ENCODE measurements around the gene KCP. TPM values are rescaled to one million over a fixed set of nuclear protein-coding genes. Genes with fewer than 3 reads are reported as not detected.

The KCP gene
- total RNA-seq, 5 donors from 2014 or later (not counting 1 experiment from before 2014, with no cell fraction given): 0.20 to 0.92 (median 0.53) TPM

GRCh38 chr7:128865303-128865702 lies 45.2 kb downstream of the KCP start:
- ChIA-PET CTCF (no interaction called here), POLR2A (no interaction called here)
- Histone ChIP-seq H3K9me3 (no peaks in the 10 kb centered on the region), H3K4me1 (ENCODE audit: control insufficient read depth in 1 of 2, extremely low read depth in 1 of 2, insufficient read depth in 2 of 2, low read length in 2 of 2) (peaks cover 5 to 38% of the 10 kb centered on the region in 2 experiments), H3K36me3 (ENCODE audit: control insufficient read depth in 2 of 2, extremely low read depth in 1 of 2, insufficient read depth in 1 of 2, low read length in 1 of 2) (peaks cover 0 to 16% of the 10 kb centered on the region in 2 donors), H3K27ac (ENCODE audit: low read length) (no peak overlapping the region), H3K27me3 (replicated peaks in 1 of 2; ENCODE audit: control insufficient read depth in 2 of 2, extremely low read depth in 1 of 2, insufficient read depth in 2 of 2, low read length in 1 of 2) (peaks cover 0 to 9% of the 10 kb centered on the region in 2 experiments), H3K4me3 (ENCODE audit: control insufficient read depth in 1 of 2, extremely low read depth in 1 of 2, low read length in 1 of 2) (no peak overlapping the region)
- peak overlapping the region in 2 of 3 donors; percentile 2 to 42 for H3K4me3 Mint-ChIP-seq
- 93% methylated on average over 11 of the region's 12 CpGs for whole genome bisulfite sequencing (ENCODE audit: insufficient coverage)
- peaks cover 34 to 45% (median 39%) of the 10 kb centered on the region in 3 donors for H3K4me1 Mint-ChIP-seq
- peaks cover 0 to 2% of the 10 kb centered on the region in 2 donors for H3K27me3 Mint-ChIP-seq
- peaks cover 13% of the 10 kb centered on the region for H3K36me3 Mint-ChIP-seq
- H3K27ac Mint-ChIP-seq: no peak overlapping the region
- no peak for DNase-seq
- no peaks in the 10 kb centered on the region for H3K9me3 Mint-ChIP-seq
- ATAC-seq (replicated peaks in 1 of 4): no peak

- Histone ChIP-seq H3K4me1 (ENCODE audit: control insufficient read depth in 1 of 2, extremely low read depth in 1 of 2, insufficient read depth in 2 of 2, low read length in 2 of 2) (peaks cover 5 to 27% of the 10 kb centered on the region in 2 experiments), H3K27ac (ENCODE audit: low read length) (peak overlapping the region; percentile 61), H3K36me3 (ENCODE audit: control insufficient read depth in 2 of 2, extremely low read depth in 1 of 2, insufficient read depth in 1 of 2, low read length in 1 of 2) (peaks cover 0 to 16% of the 10 kb centered on the region in 2 donors), H3K4me3 (ENCODE audit: control insufficient read depth in 1 of 2, extremely low read depth in 1 of 2, low read length in 1 of 2) (peak overlapping the region; percentile 88 to 98), H3K27me3 (replicated peaks in 1 of 2; ENCODE audit: control insufficient read depth in 2 of 2, extremely low read depth in 1 of 2, insufficient read depth in 2 of 2, low read length in 1 of 2) (peaks cover 0 to 5% of the 10 kb centered on the region in 2 experiments), H3K9me3 (no peaks in the 10 kb centered on the region)
- Mint-ChIP-seq H3K27ac (peak overlapping the region; percentile 90 to 92), H3K4me1 (peaks cover 27 to 39% (median 35%) of the 10 kb centered on the region in 3 donors), H3K36me3 (peaks cover 13% of the 10 kb centered on the region), H3K4me3 (peak overlapping the region; percentile 95 to 96 (median 96)), H3K27me3 (no peaks in the 10 kb centered on the region), H3K9me3 (no peaks in the 10 kb centered on the region)
- peak in 3 of 4 experiments; percentile 18 to 41 (median 27) for ATAC-seq (replicated peaks in 1 of 4)
- 0% methylated on average over 6 of the region's 6 CpGs for WGBS (ENCODE audit: insufficient coverage)
- POLR2A ChIA-PET: no interaction called here
- DNase-seq: peak in 25 of 35 experiments; percentile 4 to 64 (median 30)
- CTCF ChIA-PET: interaction anchor here (0.7 to 2.0 kb wide), 4 partner anchors 18 to 280 kb away, joined by 3 to 9 read pairs (median 4); no protein-coding TSS in a partner anchor
These were observed 47.0 kb downstream of the KCP start for GRCh38 chr7:128863433-128863989.

- H3K36me3 ChIP-seq (ENCODE audit: control insufficient read depth in 2 of 2, extremely low read depth in 1 of 2, insufficient read depth in 1 of 2, low read length in 1 of 2): peaks cover 0 to 16% of the 10 kb centered on the region in 2 donors
- DNase-seq (peak; percentile 94 to 100 (median 98)), ATAC-seq (replicated peaks in 1 of 4) (peak; percentile 92 to 95 (median 94))
- no peaks in the 10 kb centered on the region for H3K27me3 ChIP-seq (replicated peaks in 1 of 2; ENCODE audit: control insufficient read depth in 2 of 2, extremely low read depth in 1 of 2, insufficient read depth in 2 of 2, low read length in 1 of 2)
- Mint-ChIP-seq H3K27ac (peak within 1 kb of the TSS; percentile 90 to 92), H3K27me3 (no peaks in the 10 kb centered on the region), H3K4me3 (peak within 1 kb of the TSS; percentile 95 to 96 (median 96)), H3K4me1 (peaks cover 26 to 36% (median 35%) of the 10 kb centered on the region in 3 donors), H3K36me3 (peaks cover 13% of the 10 kb centered on the region), H3K9me3 (no peaks in the 10 kb centered on the region)
- no peaks in the 10 kb centered on the region for H3K9me3 ChIP-seq
- peak within 1 kb of the TSS; percentile 88 to 98 for H3K4me3 ChIP-seq (ENCODE audit: control insufficient read depth in 1 of 2, extremely low read depth in 1 of 2, low read length in 1 of 2)
- WGBS (ENCODE audit: insufficient coverage): under 1% methylated on average over 54 of the region's 65 CpGs
- POLR2A ChIA-PET: interaction anchor here in 1 of 2 donors (1.1 kb wide), 1 partner anchor 32 kb away, joined by 4 read pairs; no protein-coding TSS in a partner anchor
- CTCF ChIA-PET: interaction anchor here (0.6 to 2.0 kb wide), 7 partner anchors 19 to 359 kb away, joined by 3 to 9 read pairs (median 3); no protein-coding TSS in a partner anchor
- H3K27ac ChIP-seq (ENCODE audit: low read length): peak within 1 kb of the TSS; percentile 61
- peaks cover 5 to 26% of the 10 kb centered on the region in 2 experiments for H3K4me1 ChIP-seq (ENCODE audit: control insufficient read depth in 1 of 2, extremely low read depth in 1 of 2, insufficient read depth in 2 of 2, low read length in 2 of 2)
These were observed 47.7 kb downstream of the KCP start, which contains the start of gene ATP6V1F for GRCh38 chr7:128862571-128863432. ATP6V1F (plus strand) TSS chr7:128862856; CDS start chr7:128862905, 49 bp downstream.

GRCh38 chr7:128861957-128862570 lies 48.4 kb downstream of the KCP start:
- peaks cover 0 to 16% of the 10 kb centered on the region in 2 donors for H3K36me3 ChIP-seq (ENCODE audit: control insufficient read depth in 2 of 2, extremely low read depth in 1 of 2, insufficient read depth in 1 of 2, low read length in 1 of 2)
- Mint-ChIP-seq H3K9me3 (no peaks in the 10 kb centered on the region), H3K27ac (peak overlapping the region; percentile 90 to 92), H3K36me3 (peaks cover 13% of the 10 kb centered on the region), H3K27me3 (no peaks in the 10 kb centered on the region), H3K4me1 (peaks cover 24 to 35% (median 33%) of the 10 kb centered on the region in 3 donors), H3K4me3 (peak overlapping the region; percentile 95 to 96 (median 96))
- ChIA-PET CTCF (interaction anchor here (0.6 to 2.0 kb wide), 5 partner anchors 21 to 727 kb away, joined by 3 to 9 read pairs (median 3); no protein-coding TSS in a partner anchor), POLR2A (interaction anchor here in 1 of 2 donors (0.6 to 1.1 kb wide), 4 partner anchors 31 to 967 kb away, joined by 3 to 19 read pairs (median 4); no protein-coding TSS in a partner anchor)
- H3K27ac ChIP-seq (ENCODE audit: low read length): peak overlapping the region; percentile 61
- no peaks in the 10 kb centered on the region for H3K9me3 ChIP-seq
- H3K4me3 ChIP-seq (ENCODE audit: control insufficient read depth in 1 of 2, extremely low read depth in 1 of 2, low read length in 1 of 2): peak overlapping the region in 1 of 2 donors; percentile 98
- 64% methylated on average over 8 of the region's 15 CpGs for WGBS (ENCODE audit: insufficient coverage)
- no peaks in the 10 kb centered on the region for H3K27me3 ChIP-seq (replicated peaks in 1 of 2; ENCODE audit: control insufficient read depth in 2 of 2, extremely low read depth in 1 of 2, insufficient read depth in 2 of 2, low read length in 1 of 2)
- peaks cover 5 to 26% of the 10 kb centered on the region in 2 experiments for H3K4me1 ChIP-seq (ENCODE audit: control insufficient read depth in 1 of 2, extremely low read depth in 1 of 2, insufficient read depth in 2 of 2, low read length in 2 of 2)
- ATAC-seq (replicated peaks in 1 of 4) (no peak), DNase-seq (no peak)

GRCh38 chr7:128860158-128861073 lies 50.1 kb downstream of the KCP start:
- ChIA-PET CTCF (interaction anchor here (0.6 to 0.7 kb wide), 3 partner anchors 19 to 89 kb away, joined by 3 to 5 read pairs (median 4); no protein-coding TSS in a partner anchor), POLR2A (no interaction called here)
- Mint-ChIP-seq H3K36me3 (peaks cover 9% of the 10 kb centered on the region), H3K4me3 (no peak overlapping the region), H3K27me3 (no peaks in the 10 kb centered on the region), H3K27ac (no peak overlapping the region), H3K4me1 (peaks cover 21 to 30% (median 27%) of the 10 kb centered on the region in 3 donors), H3K9me3 (no peaks in the 10 kb centered on the region)
- no peak overlapping the region for H3K27ac ChIP-seq (ENCODE audit: low read length)
- peaks cover 0 to 5% of the 10 kb centered on the region in 2 experiments for H3K27me3 ChIP-seq (replicated peaks in 1 of 2; ENCODE audit: control insufficient read depth in 2 of 2, extremely low read depth in 1 of 2, insufficient read depth in 2 of 2, low read length in 1 of 2)
- H3K4me3 ChIP-seq (ENCODE audit: control insufficient read depth in 1 of 2, extremely low read depth in 1 of 2, low read length in 1 of 2): no peak overlapping the region
- H3K9me3 ChIP-seq: no peaks in the 10 kb centered on the region
- WGBS (ENCODE audit: insufficient coverage): 48% methylated on average over 4 of the region's 10 CpGs
- H3K36me3 ChIP-seq (ENCODE audit: control insufficient read depth in 2 of 2, extremely low read depth in 1 of 2, insufficient read depth in 1 of 2, low read length in 1 of 2): peaks cover 0 to 7% of the 10 kb centered on the region in 2 donors
- ATAC-seq (replicated peaks in 1 of 4) (no peak), DNase-seq (no peak)
- H3K4me1 ChIP-seq (ENCODE audit: control insufficient read depth in 1 of 2, extremely low read depth in 1 of 2, insufficient read depth in 2 of 2, low read length in 2 of 2): peaks cover 5 to 26% of the 10 kb centered on the region in 2 experiments
